ENCODE results near the gene FHOD1. TPM values are rescaled to one million over a fixed set of nuclear protein-coding genes. Genes with fewer than 3 reads are reported as not detected.
A peak's percentile ranks its signal among the peaks of the same experiment; 100 is the strongest.

The FHOD1 gene
- total RNA-seq, 4 donors from 2014 or later: 9.7 to 15.5 (median 12.9) TPM

DNA sequence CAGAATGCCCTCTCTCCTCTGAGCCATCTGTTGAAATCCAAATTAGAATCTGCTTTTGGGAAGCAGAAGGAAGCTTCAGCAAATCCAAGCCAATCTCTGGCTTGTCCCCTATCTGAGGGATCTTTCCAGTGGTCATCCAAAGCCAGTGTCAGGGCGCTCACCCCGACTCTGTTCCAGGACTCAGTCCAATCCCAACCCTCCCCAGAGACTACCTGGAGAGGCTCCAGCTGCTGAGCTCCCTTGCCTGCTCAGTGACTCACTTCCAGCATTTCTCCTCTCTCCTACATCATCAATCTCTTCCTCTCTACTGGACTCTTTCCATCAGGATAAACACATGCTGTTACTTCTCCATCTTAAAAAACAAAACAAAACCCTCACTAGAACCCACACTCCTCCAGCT, 65.9 kb downstream of the FHOD1 start:
- TF ChIP-seq EP300 (IDR thresholded peaks at IDR 0.05) (no peak), POLR2AphosphoS5 (IDR thresholded peaks at IDR 0.05) (peak; percentile 81), POLR2A (IDR thresholded peaks at IDR 0.05) (no peak)
- TF ChIP-seq, protein P1, sequence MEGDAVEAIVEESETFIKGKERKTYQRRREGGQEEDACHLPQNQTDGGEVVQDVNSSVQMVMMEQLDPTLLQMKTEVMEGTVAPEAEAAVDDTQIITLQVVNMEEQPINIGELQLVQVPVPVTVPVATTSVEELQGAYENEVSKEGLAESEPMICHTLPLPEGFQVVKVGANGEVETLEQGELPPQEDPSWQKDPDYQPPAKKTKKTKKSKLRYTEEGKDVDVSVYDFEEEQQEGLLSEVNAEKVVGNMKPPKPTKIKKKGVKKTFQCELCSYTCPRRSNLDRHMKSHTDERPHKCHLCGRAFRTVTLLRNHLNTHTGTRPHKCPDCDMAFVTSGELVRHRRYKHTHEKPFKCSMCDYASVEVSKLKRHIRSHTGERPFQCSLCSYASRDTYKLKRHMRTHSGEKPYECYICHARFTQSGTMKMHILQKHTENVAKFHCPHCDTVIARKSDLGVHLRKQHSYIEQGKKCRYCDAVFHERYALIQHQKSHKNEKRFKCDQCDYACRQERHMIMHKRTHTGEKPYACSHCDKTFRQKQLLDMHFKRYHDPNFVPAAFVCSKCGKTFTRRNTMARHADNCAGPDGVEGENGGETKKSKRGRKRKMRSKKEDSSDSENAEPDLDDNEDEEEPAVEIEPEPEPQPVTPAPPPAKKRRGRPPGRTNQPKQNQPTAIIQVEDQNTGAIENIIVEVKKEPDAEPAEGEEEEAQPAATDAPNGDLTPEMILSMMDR (IDR thresholded peaks at IDR 0.05): no peak
- Histone ChIP-seq H3K4me3 (no peak overlapping the region), H3K27ac (peak overlapping the region in 3 of 4 donors; percentile 96 to 98 (median 97)), H3K36me3 (peaks cover 0 to 5% of the 10 kb centered on the region in 2 donors), H3K4me1 (peaks cover 0 to 88% (median 27%) of the 10 kb centered on the region in 3 donors), H3K9me3 (no peaks in the 10 kb centered on the region), H3K27me3 (no peaks in the 10 kb centered on the region)
- ATAC-seq: no peak
- 13 to 21% methylated on average over 2 of the region's 2 CpGs for WGBS, 2 donors (ENCODE audit: low coverage in 1 of 2)

DNA sequence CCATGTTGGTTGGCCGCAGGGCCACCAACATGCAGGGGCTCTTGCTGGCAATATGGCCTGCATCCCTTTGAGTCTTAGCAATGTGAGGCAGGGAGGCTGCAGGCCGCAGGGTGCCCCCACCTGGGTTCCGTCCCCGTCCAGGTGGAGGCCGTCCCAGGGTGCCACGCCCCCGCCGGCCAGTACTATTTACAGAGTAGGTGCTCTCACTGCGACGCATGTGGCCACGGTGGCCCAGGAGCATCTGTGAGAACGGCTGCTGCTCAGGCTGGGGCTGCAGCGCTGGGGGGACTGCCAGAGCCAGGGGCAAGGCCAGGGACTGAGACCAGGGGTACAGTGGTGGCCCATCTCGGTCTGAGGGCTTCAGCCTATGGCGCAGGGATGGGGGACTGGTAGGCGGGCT, 67.1 kb downstream of the FHOD1 start:
- Histone ChIP-seq H3K27me3 (no peaks in the 10 kb centered on the region), H3K9me3 (no peaks in the 10 kb centered on the region), H3K4me1 (peaks cover 0 to 91% (median 19%) of the 10 kb centered on the region in 3 donors), H3K36me3 (peaks cover 0 to 14% of the 10 kb centered on the region in 2 donors), H3K4me3 (no peak overlapping the region), H3K27ac (peak overlapping the region in 1 of 4 donors; percentile 98)
- 100% methylated on average over 1 of the region's 16 CpGs; no CpG with 5 or more reads in 1 of the 2 donors for WGBS, 2 donors (ENCODE audit: low coverage in 1 of 2)
- no peak for ATAC-seq
- no peak for TF ChIP-seq EP300 (IDR thresholded peaks at IDR 0.05)
- TF ChIP-seq, protein P1 (IDR thresholded peaks at IDR 0.05): no peak
- no peak for TF ChIP-seq POLR2A (IDR thresholded peaks at IDR 0.05)
- TF ChIP-seq POLR2AphosphoS5 (IDR thresholded peaks at IDR 0.05): no peak

GRCh38 chr16:67179421-67180080, 67.7 kb downstream of the FHOD1 start:
- no peak for ATAC-seq
- peaks cover 0 to 17% of the 10 kb centered on the region in 2 donors for H3K36me3 ChIP-seq
- no peaks in the 10 kb centered on the region for H3K9me3 ChIP-seq
- peaks cover 0 to 91% (median 18%) of the 10 kb centered on the region in 3 donors for H3K4me1 ChIP-seq
- no peaks in the 10 kb centered on the region for H3K27me3 ChIP-seq
- no peak overlapping the region for H3K4me3 ChIP-seq
- WGBS, 2 donors (ENCODE audit: low coverage in 1 of 2): 100% methylated on average over 2 of the region's 13 CpGs; no CpG with 5 or more reads in 1 of the 2 donors
- TF ChIP-seq EP300 (IDR thresholded peaks at IDR 0.05) (no peak), POLR2AphosphoS5 (IDR thresholded peaks at IDR 0.05) (no peak), POLR2A (IDR thresholded peaks at IDR 0.05) (no peak)
- TF ChIP-seq, protein P1 (IDR thresholded peaks at IDR 0.05): no peak
- no peak overlapping the region for H3K27ac ChIP-seq

Small RNA genes within 50 kb of the gene (small RNA-seq; reads per million reads assigned to genes)
- gene MIR328: 23.4 to 41.2 (median 29.7) reads per million in 4 donors

Other genes with a start within 250 kb of the FHOD1 start
- 10 to 100 TPM; 26.5 to 39.3 (median 27.5) TPM for gene CBFB, start 218.3 kb downstream of the FHOD1 start, total RNA-seq
- gene PHAF1, start 137.5 kb downstream of the FHOD1 start, total RNA-seq: 10 to 100 TPM; 10.9 to 20.4 (median 13.3) TPM
- gene B3GNT9, start 96.5 kb downstream of the FHOD1 start, total RNA-seq: 10 to 100 TPM; 16.3 to 33.6 (median 23.1) TPM
- gene TRADD, start 87.6 kb downstream of the FHOD1 start, total RNA-seq: 10 to 100 TPM; 26.1 to 39.7 (median 28.9) TPM
- 10 to 100 TPM in 3 of 4 donors, 1 to 10 TPM in 1; 6.9 to 18.8 (median 14.2) TPM for gene FBXL8, start 87.5 kb downstream of the FHOD1 start, total RNA-seq
- 100 to 1,000 TPM in 1 of 4 donors, 10 to 100 TPM in 2, 1 to 10 TPM in 1; 7.7 to 110 (median 59.4) TPM for gene HSF4, start 82.7 kb downstream of the FHOD1 start, total RNA-seq
- 10 to 100 TPM; 23.0 to 78.9 (median 49.9) TPM for gene NOL3, start 76.9 kb downstream of the FHOD1 start, total RNA-seq
- 10 to 100 TPM in 2 of 4 donors, 1 to 10 TPM in 2; 6.7 to 37.4 (median 19.2) TPM for gene MATCAP1, start 63.5 kb downstream of the FHOD1 start, total RNA-seq
- gene EXOC3L1, start 57.3 kb downstream of the FHOD1 start, total RNA-seq: 1 to 10 TPM; 1.6 to 6.1 (median 2.6) TPM
- 10 to 100 TPM; 55.0 to 89.8 (median 76.2) TPM for gene E2F4, start 55.3 kb downstream of the FHOD1 start, total RNA-seq
- gene ELMO3, start 48.4 kb downstream of the FHOD1 start, total RNA-seq: 1 to 10 TPM in 2 of 4 donors, under 1 TPM in 2; 0.15 to 3.9 (median 1.3) TPM
- gene TMEM208, start 20.4 kb downstream of the FHOD1 start, total RNA-seq: 10 to 100 TPM; 15.4 to 34.7 (median 30.7) TPM
- gene SLC9A5, start 1.5 kb upstream of the FHOD1 start, total RNA-seq: under 1 TPM; 0.13 to 0.93 (median 0.21) TPM
- 10 to 100 TPM in 1 of 4 donors, 1 to 10 TPM in 3; 3.0 to 14.4 (median 6.1) TPM for gene PLEKHG4, start 32.1 kb upstream of the FHOD1 start, total RNA-seq
- under 1 TPM in 2 of 4 donors, not detected in 2; 0.13 to 0.19 TPM for gene KCTD19, start 79.3 kb upstream of the FHOD1 start, total RNA-seq
- gene LRRC36, start 79.3 kb upstream of the FHOD1 start, total RNA-seq: under 1 TPM in 1 of 4 donors, not detected in 3; 0.27 TPM
- 100 to 1,000 TPM in 1 of 4 donors, 10 to 100 TPM in 3; 14.8 to 111 (median 55.0) TPM for gene TPPP3, start 146.0 kb upstream of the FHOD1 start, total RNA-seq
- 10 to 100 TPM in 3 of 4 donors, 1 to 10 TPM in 1; 7.5 to 26.7 (median 17.3) TPM for gene ZDHHC1, start 169.0 kb upstream of the FHOD1 start, total RNA-seq
- gene HSD11B2, start 183.6 kb upstream of the FHOD1 start, total RNA-seq: 1 to 10 TPM in 1 of 4 donors, under 1 TPM in 2, not detected in 1; 0.19 to 2.1 (median 0.27) TPM
- 100 to 1,000 TPM in 2 of 4 donors, 10 to 100 TPM in 2; 94.2 to 145 (median 110) TPM for gene ATP6V0D1, start 233.7 kb upstream of the FHOD1 start, total RNA-seq
- not detected for gene AGRP, start 236.1 kb upstream of the FHOD1 start, total RNA-seq

All from gastroesophageal sphincter (tissue), 4 donors.